BJ (cell line): Measurements from ENCODE around the gene SF1. TPM values are rescaled to one million over a fixed set of nuclear protein-coding genes. Genes with fewer than 3 reads are reported as not detected.

Experiments used
- CTCF ChIA-PET: fragments of 350-600 bp; formaldehyde crosslinking; extraction: SDS; loops from one replicate; lab custom pipeline; 2021; ENCODE audit warnings: antibody characterized with exemption, inconsistent platforms; lab: Yijun Ruan, JAX
- POLR2A ChIA-PET: fragments of 300-600 bp; sonication (Branson Sonifier 250); formaldehyde crosslinking; extraction: SDS; loops from one replicate; lab custom pipeline; 2021; ENCODE audit warnings: antibody characterized with exemption; lab: Charles Lee
- DNase-seq: peaks from one replicate; pipeline ENCODE4 v3.0.0-alpha.2; 2011; ENCODE audit warnings: low read depth
- H3K27me3 ChIP-seq: 2 replicates; pipeline ENCODE4 v1.6.0; 2011; ENCODE audit warnings: low read length; ENCODE audit not compliant: control insufficient read depth, insufficient read depth
- H3K36me3 ChIP-seq: 2 replicates; pipeline ENCODE4 v1.5.1; 2011; ENCODE audit warnings: low read length; ENCODE audit not compliant: control insufficient read depth, insufficient read depth
- H3K4me3 ChIP-seq: 2 replicates; pipeline ENCODE4 v1.5.1; 2011; ENCODE audit warnings: low read depth, mild to moderate bottlenecking, control low read depth, low read length
- polyA plus RNA-seq: library from polyadenylated mRNA; depleted of rRNA; stranded (reverse); fragments of >200 nt; gene quantifications from 2 replicates; pipeline ENCODE4 v1.2.3, GENCODE V29; 2011
- TF ChIP-seq, protein P1 (sequence below): IDR thresholded peaks from 2 replicates; pipeline ENCODE4 v1.5.1; 2011; ENCODE audit warnings: low read depth, mild to moderate bottlenecking, control low read depth, inconsistent platforms, low read length, moderate library complexity; ENCODE audit not compliant: insufficient read depth

SF1 gene
- polyA plus RNA-seq, 1 experiment = 41.7 TPM

GRCh38 chr11:64796047-64796756 is 17.9 kb upstream of the SF1 start:
- Histone ChIP-seq H3K36me3 (peaks cover 11% of the 10 kb centered on the region), H3K4me3 (no peak overlapping the region), H3K27me3 (no peaks in the 10 kb centered on the region)
- DNase-seq = no peak
- TF ChIP-seq, protein P1, sequence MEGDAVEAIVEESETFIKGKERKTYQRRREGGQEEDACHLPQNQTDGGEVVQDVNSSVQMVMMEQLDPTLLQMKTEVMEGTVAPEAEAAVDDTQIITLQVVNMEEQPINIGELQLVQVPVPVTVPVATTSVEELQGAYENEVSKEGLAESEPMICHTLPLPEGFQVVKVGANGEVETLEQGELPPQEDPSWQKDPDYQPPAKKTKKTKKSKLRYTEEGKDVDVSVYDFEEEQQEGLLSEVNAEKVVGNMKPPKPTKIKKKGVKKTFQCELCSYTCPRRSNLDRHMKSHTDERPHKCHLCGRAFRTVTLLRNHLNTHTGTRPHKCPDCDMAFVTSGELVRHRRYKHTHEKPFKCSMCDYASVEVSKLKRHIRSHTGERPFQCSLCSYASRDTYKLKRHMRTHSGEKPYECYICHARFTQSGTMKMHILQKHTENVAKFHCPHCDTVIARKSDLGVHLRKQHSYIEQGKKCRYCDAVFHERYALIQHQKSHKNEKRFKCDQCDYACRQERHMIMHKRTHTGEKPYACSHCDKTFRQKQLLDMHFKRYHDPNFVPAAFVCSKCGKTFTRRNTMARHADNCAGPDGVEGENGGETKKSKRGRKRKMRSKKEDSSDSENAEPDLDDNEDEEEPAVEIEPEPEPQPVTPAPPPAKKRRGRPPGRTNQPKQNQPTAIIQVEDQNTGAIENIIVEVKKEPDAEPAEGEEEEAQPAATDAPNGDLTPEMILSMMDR = no peak
- POLR2A ChIA-PET = no interaction called here
- CTCF ChIA-PET = no interaction called here

DNA sequence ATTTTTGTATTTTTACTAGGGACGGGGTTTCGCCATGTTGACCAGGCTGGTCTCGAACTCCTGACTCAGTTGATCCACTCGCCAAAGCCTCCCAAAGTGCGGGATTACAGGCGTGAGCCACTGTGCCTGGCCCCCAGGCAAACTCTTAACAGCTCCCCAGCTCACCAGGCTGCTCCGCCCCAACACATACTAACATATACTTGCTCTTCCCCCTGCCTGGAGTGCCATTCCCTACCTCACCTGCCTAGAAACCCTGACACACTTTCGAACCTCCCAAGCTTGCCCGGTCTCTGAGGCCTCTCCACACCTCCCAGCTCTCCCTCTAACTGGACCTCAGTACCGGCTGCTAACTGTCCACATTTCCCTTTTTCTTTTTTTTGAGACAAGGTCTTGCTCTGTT is 16.2 kb upstream of the SF1 start:
- Histone ChIP-seq H3K27me3 (no peaks in the 10 kb centered on the region), H3K36me3 (peaks cover 18% of the 10 kb centered on the region), H3K4me3 (no peak overlapping the region)
- no peak for DNase-seq
- ChIA-PET POLR2A (no interaction called here), CTCF (interaction anchor here (0.7 kb wide), 1 partner anchor 9 kb away, joined by 3 read pairs; no protein-coding TSS in a partner anchor)
- TF ChIP-seq, protein P1 = no peak

DNA sequence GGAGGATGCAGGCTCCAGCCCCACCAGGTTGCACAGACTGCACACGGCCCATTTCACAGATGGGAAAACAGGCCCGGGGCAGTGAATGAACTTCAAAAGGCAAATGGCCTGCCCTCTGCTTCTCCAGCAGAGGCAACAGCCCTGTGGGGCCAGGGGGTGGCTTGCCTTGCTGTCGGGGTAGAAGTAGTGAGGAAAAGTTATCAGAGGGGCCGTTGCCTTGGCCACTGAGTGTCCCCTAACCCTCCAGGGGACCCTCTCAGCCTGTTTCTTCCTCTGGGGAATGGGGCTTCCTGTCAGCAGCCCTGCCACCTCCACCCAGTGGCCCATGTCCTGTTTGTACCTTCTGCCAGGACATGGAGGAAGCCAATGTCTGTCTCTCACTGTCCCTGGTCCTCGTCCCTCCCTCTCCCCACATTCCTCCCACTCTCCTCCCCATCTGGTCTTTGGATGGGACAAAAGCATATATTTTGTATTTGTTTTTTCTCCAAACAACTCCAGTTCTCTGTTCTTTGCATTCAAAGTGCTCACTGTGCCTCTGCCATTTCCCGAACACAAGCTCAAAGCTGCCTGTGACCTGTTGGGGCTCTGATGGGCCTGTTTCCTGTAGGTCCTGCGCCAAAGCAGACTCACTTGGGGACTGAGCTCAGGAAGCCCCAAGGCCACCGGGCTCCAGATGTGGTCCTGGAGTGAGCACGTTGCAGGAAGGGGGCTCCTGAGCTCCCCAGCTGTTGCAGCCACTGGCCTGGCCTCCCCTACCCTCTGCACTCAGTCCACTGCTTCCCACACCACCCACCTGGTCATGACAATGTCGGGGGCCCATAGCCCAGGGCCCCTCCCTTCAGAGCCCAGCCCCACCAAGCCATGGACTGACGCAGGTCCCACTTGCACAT is 15.2 kb upstream of the SF1 start:
- ChIA-PET POLR2A (no interaction called here), CTCF (interaction anchor here (0.7 kb wide), 1 partner anchor 8 kb away, joined by 3 read pairs; no protein-coding TSS in a partner anchor)
- H3K27me3 ChIP-seq = no peaks in the 10 kb centered on the region
- TF ChIP-seq, protein P1 = no peak
- no peak for DNase-seq
- H3K4me3 ChIP-seq = no peak overlapping the region
- H3K36me3 ChIP-seq = peaks cover 14% of the 10 kb centered on the region

DNA sequence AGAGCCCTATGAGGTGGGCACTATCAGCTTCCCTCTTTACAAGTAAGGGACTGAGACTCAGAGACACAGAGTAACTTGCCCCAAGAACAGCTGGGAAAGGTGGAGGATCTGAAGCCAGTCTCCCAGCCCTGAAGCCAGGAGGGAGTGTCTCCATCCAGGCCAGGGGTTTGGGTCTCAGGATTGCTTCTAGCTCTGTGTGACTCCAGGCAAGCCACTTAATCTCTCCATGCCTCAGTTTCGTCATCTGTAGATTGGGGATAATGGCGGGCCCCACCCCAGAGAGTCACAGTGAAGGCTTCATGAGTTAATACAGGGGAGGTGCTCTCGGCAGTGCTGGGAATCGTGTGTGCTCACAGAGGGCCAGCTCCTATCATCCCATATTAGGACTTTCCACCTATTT is 14.1 kb upstream of the SF1 start:
- CTCF ChIA-PET = interaction anchor here (1.1 kb wide), 1 partner anchor 104 kb away, joined by 3 read pairs; no protein-coding TSS in a partner anchor
- DNase-seq = no peak

More for the DNA sequence above, 14.1 kb upstream of the SF1 start:
- POLR2A ChIA-PET = no interaction called here
- TF ChIP-seq, protein P1 = no peak
- Histone ChIP-seq H3K4me3 (no peak overlapping the region), H3K27me3 (no peaks in the 10 kb centered on the region), H3K36me3 (peaks cover 18% of the 10 kb centered on the region)
